Ishikawa (cell line): ENCODE data around the gene ZSWIM5.

Experiments used
- CEBPB ChIP-seq: IDR thresholded peaks from 2 replicates; pipeline ENCODE4 v1.6.1; 2012
- CREB1 ChIP-seq: IDR thresholded peaks from 2 replicates; pipeline ENCODE4 v1.6.1; 2012; ENCODE audit warnings: low read depth
- EGR1 ChIP-seq: IDR thresholded peaks from 2 replicates; pipeline ENCODE4 v1.6.1; 2012
- EP300 ChIP-seq: IDR thresholded peaks from 2 replicates; pipeline ENCODE4 v1.6.1; 2012; ENCODE audit warnings: borderline replicate concordance
- MAX ChIP-seq: IDR thresholded peaks from 2 replicates; pipeline ENCODE4 v1.6.1; 2012
- RAD21 ChIP-seq: IDR thresholded peaks from 2 replicates; pipeline ENCODE4 v1.6.1; 2012; ENCODE audit warnings: low read depth
- REST ChIP-seq: IDR thresholded peaks from 2 replicates; pipeline ENCODE4 v1.6.1; 2012; ENCODE audit warnings: low read depth, mild to moderate bottlenecking
- TAF1 ChIP-seq: IDR thresholded peaks from 2 replicates; pipeline ENCODE4 v1.6.1; 2012; ENCODE audit warnings: low read depth, mild to moderate bottlenecking
- TCF12 ChIP-seq: IDR thresholded peaks from 2 replicates; pipeline ENCODE4 v1.6.1; 2012; ENCODE audit warnings: low read depth
- TEAD4 ChIP-seq: IDR thresholded peaks from 2 replicates; pipeline ENCODE4 v1.6.1; 2012
- USF1 ChIP-seq: IDR thresholded peaks from 2 replicates; pipeline ENCODE4 v1.6.1; 2012
- YY1 ChIP-seq: IDR thresholded peaks from 2 replicates; pipeline ENCODE4 v1.6.1; 2012; ENCODE audit warnings: low read depth

GRCh38 chr1:45172764-45173163 is 33.6 kb downstream of the ZSWIM5 start:
- TF ChIP-seq CREB1 (no peak), MAX (no peak), YY1 (no peak), TAF1 (no peak), EGR1 (no peak), TCF12 (no peak), RAD21 (no peak), EP300 (no peak), REST (no peak), USF1 (no peak), TEAD4 (no peak), CEBPB (no peak)
